ENCODE data around the gene TRAPPC2.

- no peak for TF ChIP-seq CTCF (IDR thresholded peaks at IDR 0.05; ENCODE audit: low read depth, low read length, poor library complexity, severe bottlenecking)
- no peak for TF ChIP-seq EZH2phosphoT487 (IDR thresholded peaks at IDR 0.05; ENCODE audit: borderline replicate concordance, low read length)
These were observed 39.4 kb downstream of the TRAPPC2 start for GRCh38 chrX:13694983-13695382.

Measured in DOHH2 (cell line).